ENCODE measurements around the gene TNFAIP8L2.

TNFAIP8L2 gene

DNA sequence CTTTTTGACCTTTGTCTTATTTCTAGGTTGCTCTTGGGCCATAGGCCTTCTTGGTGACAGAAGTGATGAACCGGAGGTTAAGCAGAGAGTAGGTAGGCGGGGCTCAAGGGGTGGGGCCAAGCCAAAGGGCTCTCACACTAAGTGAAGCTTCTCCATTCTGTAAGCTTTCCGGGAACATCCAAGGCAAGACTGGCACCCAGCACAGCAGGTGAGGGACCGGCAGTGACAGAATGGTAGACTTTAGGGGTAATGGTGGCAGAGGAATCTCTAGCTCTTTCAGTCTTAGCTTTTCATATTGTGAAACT lies at the start of gene TNFAIP8L2:
Gene TNFAIP8L2 (plus strand): TSS at position 135 of the 305 bp plus-strand sequence. CDS start 2,049 bp downstream, outside the sequence.
- peak; percentile 3 to 17 for DNase-seq

DNA sequence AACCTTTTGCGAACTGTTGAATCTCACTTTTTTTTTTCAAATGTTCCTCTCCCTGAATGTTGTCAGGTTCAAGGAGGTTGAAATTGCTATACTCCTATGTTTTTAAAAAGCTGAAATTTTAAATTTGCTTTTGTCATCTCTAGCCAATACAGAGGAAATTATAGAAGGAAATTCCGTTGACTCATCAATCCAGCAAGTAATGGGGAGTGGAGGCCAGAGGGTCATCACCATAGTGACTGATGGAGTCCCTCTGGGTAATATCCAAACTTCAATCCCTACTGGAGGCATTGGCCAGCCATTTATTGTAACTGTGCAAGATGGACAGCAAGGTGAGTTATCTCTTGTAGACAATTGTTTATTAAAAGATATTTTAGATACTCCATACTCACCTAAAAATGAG lies 49.6 kb upstream of the TNFAIP8L2 start:
- DNase-seq, result no peak

DNA sequence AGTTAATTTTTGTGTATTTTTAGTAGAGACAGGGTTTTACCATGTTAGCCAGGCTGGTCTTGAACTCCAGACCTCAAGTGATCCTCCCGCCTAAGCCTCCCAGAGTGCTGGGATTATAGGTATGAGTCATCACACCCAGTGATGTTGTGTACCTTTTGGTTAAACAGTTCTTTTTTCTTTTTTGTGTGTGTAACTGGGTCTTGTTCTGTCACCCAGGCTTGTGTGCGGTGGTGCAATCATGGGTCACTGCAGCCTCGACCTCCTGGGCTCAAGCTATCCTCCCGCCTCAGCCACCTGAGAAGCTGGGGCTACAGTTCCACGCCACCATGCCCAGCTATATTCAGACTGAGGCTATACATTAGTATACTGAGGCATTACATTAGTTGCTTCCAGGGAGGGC lies 48.1 kb upstream of the TNFAIP8L2 start:
- DNase-seq, result no peak

DNA sequence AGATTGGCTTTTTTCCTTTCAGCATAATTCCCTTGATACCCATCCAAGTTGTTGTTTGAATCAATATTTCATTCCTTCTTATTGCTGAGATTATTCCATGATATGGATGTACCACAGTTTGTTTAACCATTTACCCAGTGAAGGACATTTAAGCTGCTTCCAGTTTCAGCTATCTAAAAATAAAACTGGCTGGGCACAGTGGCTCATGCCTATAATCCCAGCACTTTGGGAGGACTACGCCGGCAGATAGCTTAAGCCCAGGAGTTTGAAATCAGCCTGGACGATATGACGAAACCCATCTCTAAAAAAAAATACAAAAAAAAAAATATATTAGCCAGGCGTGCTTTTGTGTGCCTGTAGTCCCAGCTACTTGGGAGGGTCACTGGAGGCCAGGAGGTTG lies 42.6 kb upstream of the TNFAIP8L2 start:
- no peak for DNase-seq

DNA sequence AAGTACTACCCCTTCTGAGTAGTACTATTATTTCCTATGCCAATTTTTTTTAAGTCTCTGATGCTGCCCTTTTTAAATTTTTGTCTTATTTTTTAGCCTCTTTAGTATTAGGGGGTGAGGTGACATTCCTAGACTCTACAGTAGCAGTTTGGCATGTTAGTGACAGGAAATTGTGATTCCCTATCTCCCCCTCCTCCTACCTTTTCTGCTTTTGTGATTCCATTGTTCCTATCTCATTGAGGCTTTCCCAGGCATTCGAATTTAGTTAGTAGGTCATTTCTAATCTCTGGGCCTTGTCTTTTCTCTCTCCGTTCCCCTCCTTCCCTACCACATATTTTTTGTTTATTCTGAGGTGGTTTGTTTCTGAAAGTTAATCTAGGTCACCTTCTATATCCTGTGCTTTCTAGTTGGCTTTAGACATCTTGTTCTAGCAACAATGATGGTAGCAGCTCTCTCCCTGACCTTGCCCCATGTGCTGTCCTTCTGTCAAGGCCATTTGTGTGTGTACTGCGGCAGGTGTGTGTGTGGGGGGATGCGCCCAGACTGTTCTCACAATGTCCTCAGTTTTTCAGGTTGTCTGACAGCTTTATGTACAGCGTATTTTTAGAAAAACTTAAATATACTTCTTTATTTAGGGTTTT lies 31.6 kb upstream of the TNFAIP8L2 start:
- no peak for DNase-seq

DNA sequence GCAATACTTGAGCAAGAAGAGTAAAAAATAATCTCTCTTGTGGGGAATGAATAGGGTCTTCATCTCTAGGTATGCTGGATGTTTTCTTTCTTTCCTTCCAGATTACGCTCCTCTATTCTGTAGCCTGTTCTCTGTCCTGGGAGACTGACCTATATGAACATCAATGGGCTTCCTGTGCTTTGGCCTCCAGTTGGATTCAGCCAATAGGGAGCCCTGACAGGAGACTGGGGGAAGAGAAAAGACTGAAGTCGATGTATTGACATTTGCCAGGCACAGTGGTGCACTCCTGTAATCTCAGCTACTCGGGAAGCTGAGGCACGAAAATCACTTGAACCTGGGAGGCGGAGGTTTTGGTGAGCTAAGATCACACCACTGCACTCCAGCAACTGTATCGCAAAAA lies 27.6 kb upstream of the TNFAIP8L2 start:
- no peak for DNase-seq

DNA sequence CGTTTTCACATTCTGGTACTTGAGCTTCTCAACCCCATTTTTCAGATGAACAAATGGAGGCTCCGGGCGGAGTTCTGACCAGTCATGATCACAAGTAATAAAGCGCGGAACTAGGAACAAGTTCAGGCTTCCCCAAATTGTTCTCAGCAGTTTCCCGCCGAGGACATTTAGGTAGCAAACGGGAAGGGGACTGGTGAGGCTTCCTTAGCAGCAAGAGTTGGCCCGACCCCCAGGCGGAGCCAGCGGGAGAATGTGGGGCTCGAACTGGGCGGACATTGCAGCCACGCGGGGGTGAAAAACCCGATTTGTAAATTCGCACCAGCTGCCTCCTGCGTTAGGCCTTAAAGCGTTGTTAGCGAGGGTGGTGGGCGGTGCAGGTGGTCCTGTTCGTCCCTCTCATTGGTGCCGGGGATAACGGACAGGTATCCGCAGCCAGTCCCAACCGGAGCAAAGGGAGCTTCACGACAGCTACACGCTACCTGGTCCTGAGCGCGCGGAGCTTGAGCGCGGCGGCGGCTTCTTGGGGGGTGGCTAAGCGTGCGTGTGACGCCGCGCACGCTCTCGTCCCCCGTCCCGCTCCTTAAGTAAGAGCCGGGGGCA lies 25.4 kb upstream of the TNFAIP8L2 start:
- DNase-seq, result peak; percentile 48 to 64

DNA sequence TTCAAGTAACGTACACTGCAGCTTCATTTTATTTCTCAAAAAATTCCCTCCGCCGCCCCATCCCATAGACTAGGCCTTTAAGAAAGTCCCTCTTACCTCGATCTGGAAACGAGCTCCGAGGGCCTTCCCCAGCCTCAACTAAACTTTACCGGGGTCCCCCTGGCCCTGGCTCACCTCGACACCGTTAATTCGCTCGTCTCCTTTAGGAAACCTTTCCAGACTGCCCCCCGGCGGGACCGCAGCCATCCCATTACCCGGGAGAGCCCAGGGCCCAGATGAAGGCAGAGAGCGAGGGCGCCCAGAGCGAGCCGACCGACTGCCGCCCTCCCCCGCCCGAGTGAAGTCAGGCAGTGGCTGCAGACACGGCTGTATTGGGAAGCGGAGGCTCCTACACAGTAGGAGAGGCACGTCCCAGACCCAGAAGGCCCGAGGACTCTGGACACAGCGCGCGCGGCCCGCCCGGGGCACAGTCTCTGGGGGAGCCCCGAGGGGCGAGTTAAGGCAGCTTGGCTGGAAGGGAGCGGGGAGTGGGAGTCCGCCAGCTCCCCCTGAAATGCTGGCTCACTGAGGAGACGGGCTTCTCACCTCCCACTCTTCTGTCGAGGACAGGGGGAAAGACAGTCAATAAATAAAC lies 24.6 kb upstream of the TNFAIP8L2 start:
- DNase-seq, result no peak

DNA sequence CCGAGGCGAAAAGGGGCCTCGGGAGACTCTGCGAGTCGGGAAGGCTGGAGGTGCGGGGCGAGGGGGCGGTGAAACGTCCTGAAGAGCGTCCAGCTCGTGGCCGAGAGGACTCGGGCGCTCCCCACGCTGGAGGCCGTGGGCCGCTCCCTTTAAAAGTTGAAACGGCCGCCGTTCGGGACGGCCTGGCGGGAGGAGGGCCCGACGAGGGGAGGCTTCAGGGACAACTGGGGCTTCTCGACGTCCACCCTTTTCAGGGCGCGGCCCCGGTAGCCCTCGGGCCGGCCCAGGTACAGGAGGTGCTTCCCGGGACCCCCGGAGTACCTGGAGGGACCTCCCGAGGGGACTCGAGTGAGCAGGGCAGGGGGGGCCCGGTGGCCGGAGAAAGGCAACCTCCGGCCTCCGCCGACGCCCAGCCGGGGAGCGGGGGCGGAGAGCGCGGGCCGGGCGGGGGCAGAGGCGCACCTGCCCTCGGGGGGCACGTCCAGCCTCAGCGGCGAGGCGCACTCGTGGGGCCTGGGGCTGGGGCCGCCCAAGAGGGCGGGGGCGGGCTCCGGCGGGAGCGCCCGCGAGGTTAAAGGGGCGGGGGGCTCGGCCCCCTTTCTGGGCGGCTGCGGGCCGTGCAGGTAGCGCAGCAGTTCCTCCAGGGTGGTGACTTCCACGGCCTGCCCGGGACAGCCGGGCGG lies 24.0 kb upstream of the TNFAIP8L2 start:
- no peak for DNase-seq

DNA sequence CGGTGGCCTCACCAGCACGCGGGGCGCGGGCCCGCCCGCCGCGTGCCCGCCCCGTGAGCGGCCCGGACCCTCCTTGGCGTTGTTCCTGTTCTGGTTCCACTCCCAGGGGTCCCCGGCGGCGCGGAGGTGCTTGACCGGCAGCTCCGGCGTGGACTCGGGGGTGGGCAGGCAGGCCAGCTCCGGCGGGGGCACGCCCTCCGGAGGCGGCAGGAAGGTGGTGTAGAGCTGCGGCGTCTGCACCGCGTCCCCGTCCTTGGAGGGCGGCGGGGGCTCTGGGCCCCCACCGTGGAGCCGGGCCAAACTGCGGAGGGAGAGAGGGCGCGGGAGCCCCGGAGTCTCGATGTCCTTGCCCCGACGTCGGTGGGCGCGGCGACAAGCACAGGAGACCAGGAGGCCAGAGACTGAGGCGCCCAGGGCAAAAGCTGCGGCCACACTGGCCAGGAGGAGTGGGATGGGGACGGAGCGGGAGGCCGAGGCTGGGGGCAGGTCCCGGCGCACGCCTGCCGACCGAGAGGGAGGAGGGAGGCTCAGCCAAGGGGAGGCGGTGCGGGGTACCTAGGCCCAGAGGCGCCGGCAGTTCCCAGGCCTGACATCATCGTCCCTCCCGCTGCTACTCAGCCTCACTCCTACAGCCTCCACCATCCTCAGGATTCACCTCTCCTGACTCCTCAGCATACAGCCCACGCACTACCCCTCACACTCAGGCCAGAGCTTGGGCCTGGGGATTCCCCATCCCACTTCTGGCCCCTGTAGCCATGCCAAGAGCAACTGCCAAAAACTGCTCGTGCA lies 23.2 kb upstream of the TNFAIP8L2 start:
- DNase-seq, result no peak

DNA sequence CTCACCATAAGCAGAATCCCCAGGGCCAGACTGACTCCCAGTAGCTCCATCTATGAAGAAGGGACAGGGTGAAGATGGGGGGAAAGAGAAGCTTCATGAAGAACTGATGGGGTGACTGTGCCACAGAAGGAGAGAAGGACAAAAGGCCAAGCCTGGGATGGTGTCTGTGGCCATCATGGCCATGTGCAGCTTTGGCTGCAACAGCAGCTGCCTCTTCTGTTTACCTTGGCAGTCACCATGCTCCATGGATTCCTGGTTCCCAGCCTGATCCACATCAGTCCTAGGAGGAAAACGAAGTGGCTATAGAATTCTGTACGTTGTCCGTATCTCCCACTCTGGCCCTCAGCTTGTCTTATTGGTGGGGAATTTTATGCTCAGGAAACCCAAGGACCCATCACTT lies 22.1 kb upstream of the TNFAIP8L2 start:
- no peak for DNase-seq

DNA sequence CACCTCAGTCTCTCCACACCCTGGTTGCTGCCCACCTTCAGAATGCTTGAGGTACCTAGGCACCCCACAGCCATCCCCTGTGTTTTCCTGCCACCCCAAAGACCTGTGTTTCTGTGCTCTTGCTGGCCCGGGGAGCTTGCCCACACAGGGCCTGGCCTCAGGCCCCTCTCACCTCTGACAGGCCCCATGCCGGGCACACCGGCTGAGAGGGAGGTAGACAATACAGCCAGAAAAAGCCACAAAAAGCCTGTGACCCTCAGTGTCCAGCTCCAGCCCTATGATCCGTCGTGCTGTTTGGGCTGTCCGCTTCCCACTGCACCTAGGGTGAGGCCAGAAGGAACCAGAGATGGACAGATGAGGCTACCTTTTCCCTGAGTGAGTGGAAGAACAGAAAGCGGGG lies 21.5 kb upstream of the TNFAIP8L2 start:
- DNase-seq, result no peak

DNA sequence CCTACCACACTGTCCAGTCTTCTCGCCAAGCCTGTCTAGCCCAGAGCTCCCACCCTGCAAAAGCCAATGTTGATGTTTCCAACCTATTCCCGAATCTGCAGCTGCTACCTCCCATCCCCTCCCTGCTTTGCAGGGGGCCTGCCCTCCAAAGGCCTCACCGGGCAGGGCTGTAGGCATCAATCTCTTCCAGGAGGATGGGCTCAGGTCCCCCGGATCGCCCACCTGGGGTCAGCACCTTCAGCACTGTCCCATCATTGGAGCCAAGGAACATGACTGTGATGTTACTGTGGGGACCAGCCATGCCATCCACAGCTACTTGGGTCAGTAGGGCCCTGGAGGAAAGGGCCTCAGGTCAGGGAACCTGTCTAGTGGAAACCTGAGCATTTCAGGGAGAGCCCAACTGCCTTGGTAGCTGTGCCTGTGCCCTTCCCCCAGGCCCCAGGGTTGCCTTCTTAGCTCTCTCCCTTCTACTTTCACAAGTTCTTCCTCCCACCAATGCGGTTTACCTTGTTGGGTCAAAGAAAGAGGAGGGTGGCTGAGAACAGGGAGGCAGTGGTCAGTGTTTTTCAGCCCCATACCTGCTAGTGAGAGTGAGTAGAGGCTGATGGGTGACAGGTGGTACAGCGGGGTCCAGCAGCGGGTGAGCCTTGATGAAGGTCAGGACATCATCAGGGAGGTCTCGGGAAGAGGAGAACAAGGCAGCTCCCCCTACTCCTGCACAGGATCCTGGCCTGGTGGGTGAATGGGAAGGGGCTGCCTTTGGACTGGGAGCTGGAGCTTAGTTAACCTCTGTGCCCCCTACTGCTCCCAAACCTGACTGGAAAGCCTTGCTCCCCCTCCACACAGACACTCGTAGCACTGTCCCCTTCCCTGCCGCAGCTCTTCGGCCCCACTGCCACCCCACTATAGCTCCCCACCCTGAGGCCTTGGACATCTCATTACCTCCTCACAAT lies 20.7 kb upstream of the TNFAIP8L2 start:
- DNase-seq, result no peak

DNA sequence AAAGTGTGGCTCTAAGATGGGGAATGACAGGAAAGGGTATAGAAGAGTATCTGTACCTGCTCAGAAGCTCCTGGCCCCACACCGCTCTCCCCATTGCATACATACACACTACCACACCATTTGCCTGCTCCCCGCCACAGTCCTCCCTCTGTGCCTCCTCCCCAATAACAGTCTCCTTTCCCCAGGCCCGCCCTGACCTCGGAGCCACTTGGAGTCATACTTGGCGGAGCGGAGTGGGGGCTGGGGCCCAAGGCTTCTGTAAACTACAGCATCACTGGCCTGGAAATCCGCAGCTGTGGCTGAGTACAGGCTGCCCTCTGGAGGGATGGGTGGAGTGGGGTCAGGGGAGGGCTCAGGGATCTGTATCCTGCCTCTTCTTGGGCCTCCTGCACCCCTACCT lies 18.7 kb upstream of the TNFAIP8L2 start:
- no peak for DNase-seq

DNA sequence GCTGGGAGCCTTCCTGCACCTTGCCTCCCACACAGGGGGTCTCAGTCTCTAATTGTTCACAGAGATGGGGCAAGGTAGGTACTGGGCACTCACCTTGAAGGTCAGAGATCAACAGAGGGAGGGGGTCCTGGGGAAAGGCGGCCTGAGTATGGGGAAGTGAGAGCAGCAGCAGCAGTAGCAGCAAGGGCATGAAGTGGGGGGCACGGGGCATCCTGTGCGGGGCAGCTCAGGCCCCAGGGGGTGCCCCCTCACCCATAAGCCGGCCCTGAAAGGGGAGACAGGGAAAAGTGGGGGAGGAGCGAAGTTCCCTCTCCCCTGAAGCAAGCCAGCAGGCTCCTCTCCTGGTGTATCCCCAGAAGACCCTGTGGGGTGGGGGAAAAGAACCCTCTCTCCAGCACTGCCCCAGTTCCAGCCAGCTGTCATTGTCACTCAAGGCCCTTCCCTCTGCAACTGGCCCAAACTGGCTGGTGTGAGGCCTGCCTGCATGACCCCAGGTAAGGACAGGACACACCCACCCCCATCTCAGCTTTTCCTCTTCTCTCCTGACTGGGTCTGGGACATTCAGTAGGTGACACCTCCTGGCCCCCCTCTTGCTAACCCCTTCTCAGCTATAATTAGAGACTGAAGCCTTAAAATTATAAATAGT lies 13.9 kb upstream of the TNFAIP8L2 start:
- no peak for DNase-seq

DNA sequence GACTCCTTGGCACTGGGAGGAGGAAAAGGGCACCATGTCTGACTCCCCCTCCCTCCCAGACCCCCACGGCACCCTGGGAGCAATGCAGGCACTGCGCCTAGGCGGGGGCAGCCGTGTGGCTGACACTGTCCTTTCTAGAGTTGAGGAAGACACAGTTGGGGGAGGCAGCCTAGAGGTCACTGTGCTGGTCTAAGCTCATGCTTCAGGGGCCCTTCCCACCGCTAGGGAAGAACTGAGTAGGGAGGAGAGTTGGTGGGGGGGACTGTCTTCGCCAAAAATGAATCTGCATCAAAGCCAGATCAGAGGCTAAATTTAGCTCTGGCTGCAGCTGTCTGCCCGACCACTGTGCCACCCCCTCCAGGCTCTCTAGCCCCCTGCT lies 13.4 kb upstream of the TNFAIP8L2 start:
- no peak for DNase-seq

DNA sequence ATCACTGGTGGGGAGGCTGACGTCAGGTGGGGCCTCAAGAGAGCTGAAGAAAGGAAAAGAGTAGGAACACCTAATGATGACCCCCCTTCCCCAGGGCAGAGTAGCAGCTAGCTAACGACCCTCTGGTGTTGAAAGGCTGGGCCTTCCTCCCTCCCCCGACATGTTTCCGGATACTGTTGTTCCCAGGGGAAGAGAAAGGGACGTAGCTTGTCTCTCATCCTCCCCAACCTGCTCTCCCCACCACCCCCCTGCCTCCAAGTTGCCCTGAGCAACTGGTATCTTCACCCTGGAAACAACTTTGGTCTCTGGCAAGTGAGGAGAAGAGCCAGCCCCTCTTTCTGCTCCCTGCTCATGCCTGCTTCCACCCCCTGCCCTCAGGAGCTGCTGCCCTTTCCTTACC lies 12.5 kb upstream of the TNFAIP8L2 start:
- no peak for DNase-seq

DNA sequence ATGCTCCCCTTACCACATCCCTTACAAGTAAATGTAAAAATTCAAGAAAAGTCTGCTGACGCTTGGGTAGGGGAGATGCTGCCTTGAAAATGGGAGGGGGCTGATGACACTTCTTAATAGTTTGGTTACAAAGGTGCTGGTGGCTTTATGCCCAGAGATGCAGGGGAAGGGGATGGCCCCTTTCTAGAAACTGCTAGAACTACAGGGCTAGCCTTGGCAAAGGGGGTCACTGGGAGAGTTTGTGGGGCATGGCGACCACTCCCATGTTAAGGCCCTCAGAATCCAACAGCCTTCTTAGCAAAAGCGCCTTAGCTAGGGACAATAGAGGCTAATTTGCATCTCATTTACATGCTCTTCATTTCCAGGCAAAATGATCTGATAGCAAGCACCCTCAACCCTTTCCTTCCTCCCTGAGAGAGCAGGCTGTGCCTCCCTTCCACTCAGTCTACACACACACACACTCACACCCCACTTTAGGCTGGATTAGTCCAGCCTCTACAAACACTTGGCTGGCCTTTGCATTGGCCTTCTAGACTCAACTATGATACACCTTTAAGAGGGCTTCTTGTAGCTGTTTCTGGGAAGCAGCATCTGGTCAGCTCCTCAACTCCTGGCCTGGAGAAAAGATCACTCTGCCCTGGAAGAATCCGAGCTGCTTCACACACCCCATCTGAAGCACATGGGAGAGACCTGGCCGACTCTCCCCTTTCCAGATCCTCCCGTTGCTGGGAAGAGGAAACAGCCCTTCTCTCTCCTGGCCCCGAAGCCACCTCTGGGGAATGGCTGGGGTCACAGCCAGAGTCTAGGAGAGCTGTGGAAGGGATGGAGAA lies 11.8 kb upstream of the TNFAIP8L2 start:
- DNase-seq, result no peak

DNA sequence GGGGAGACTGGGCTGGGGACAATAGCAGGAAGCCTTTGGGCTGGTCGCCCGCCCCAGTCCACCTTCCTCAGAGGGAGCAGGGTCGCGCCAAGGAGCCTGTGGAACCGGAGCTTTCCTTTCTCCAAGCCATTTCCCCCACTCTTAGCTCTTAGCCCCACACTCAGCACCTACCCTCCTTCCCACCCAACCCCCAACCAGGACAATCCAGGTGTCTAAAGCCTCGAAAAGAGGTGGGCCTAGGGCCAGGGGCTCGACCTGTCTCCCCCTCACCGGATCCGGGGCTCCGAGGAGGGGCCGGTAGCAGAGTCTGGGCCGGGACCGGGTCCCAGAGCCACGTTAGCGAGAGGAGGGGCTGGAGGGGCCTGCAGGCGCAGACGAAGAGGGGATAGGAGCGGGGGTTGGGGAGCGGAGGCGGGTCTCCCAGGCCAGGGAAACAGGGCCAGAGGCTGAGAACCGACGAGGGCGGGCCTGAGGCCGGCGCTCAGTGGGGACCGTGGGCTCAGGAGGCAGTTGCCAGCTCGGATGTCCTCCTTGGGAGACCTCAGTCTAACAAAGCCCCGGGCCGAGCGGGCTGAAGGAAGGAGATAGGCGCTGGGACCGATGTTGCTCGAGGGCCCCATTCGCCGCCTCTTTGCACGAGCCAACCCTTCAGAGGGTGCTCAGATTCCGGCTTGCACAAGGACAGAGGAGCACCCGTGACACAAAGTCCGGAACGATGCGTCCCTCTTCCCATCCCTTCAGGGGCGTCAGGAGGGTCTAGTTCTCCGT lies 11.0 kb upstream of the TNFAIP8L2 start:
- DNase-seq, result no peak

DNA sequence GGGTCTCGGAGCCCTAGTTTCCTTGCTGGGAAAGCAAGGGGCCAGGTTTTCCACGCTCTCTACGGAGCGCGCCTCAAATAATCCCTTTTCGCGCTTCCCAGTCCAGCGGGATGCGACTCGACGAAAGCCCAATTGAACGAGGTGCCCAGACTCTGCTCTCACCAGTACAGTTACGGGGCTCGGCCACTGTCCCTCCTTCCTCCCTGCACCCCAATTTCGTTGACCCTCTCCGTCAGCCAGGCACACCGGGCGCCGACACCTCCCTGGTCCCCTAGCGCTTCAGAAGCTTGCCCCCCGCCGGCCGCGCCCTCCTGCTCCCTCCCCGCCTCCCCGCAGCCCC lies 10.4 kb upstream of the TNFAIP8L2 start:
- DNase-seq, result no peak

Data from hippocampal formation (tissue), 2 donors.